Vagina (tissue), 2 donors: ENCODE measurements around the gene WDFY3. TPM values are rescaled to one million over a fixed set of nuclear protein-coding genes. Genes with fewer than 3 reads are reported as not detected.

Source experiments
- DNase-seq, 2 donors: peaks; one replicate each; pipeline ENCODE4 v3.0.0-alpha.2; 2017; ENCODE audit errors: extremely low spot score in 2 of 2
- H3K27ac ChIP-seq: fragments of 200-600 bp; sonication (generic); one replicate; pipeline ENCODE4 v1.5.1; 2019
- H3K27me3 ChIP-seq: fragments of 200-600 bp; sonication (generic); one replicate; pipeline ENCODE4 v1.5.1; 2019
- H3K36me3 ChIP-seq, 2 donors: fragments of 200-600 bp; sonication (generic); one replicate each; pipeline ENCODE4 v1.5.1; 2017 to 2019
- H3K4me1 ChIP-seq: fragments of 200-600 bp; sonication (generic); one replicate; pipeline ENCODE4 v1.5.1; 2019
- H3K4me3 ChIP-seq, 2 donors: fragments of 200-600 bp; sonication (generic); 1 replicate in 1 of 2; 2 replicates in 1 of 2; pipeline ENCODE4 v1.5.1; 2016 to 2019
- H3K9me3 ChIP-seq: fragments of 200-600 bp; sonication (generic); one replicate; pipeline ENCODE4 v1.5.1; 2019
- POLR2A ChIP-seq, 2 donors: fragments of 450-650 bp; IDR thresholded peaks; one replicate each; pipeline ENCODE4 v1.6.1; 2017; ENCODE audit warnings: antibody characterized with exemption in 2 of 2, mild to moderate bottlenecking in 2 of 2, moderate library complexity in 2 of 2
- POLR2AphosphoS5 ChIP-seq, 2 donors: sonication (generic); formaldehyde crosslinking; IDR thresholded peaks; one replicate each; pipeline ENCODE4 v1.9.0; 2017; ENCODE audit warnings: antibody characterized with exemption in 2 of 2, mild to moderate bottlenecking in 2 of 2, low read depth in 1 of 2; ENCODE audit not compliant: insufficient read depth in 1 of 2
- intact Hi-C: fragments of 100-400 bp; cut with DNase I; formaldehyde crosslinking; loops from one replicate; pipeline ENCODE4 v1.15.1; 2023
- total RNA-seq: library from RNA; depleted of rRNA; stranded (reverse); fragments of >200 nt; gene quantifications from one replicate; pipeline ENCODE4 v1.2.3, GENCODE V29; 2016
- TF ChIP-seq, protein P1 (sequence below), 3 experiments: fragments of 450-650 bp in 2 of 3; fragments of 200-600 bp in 1 of 3; sonication (generic) in 1 of 3; IDR thresholded peaks; one replicate each; pipeline ENCODE4 v1.5.1; 2017 to 2019; ENCODE audit warnings: antibody characterized with exemption in 3 of 3, mild to moderate bottlenecking in 2 of 3, moderate library complexity in 2 of 3

WDFY3 gene
- total RNA-seq, 1 donor from 2014 or later: 67.8 TPM

DNA sequence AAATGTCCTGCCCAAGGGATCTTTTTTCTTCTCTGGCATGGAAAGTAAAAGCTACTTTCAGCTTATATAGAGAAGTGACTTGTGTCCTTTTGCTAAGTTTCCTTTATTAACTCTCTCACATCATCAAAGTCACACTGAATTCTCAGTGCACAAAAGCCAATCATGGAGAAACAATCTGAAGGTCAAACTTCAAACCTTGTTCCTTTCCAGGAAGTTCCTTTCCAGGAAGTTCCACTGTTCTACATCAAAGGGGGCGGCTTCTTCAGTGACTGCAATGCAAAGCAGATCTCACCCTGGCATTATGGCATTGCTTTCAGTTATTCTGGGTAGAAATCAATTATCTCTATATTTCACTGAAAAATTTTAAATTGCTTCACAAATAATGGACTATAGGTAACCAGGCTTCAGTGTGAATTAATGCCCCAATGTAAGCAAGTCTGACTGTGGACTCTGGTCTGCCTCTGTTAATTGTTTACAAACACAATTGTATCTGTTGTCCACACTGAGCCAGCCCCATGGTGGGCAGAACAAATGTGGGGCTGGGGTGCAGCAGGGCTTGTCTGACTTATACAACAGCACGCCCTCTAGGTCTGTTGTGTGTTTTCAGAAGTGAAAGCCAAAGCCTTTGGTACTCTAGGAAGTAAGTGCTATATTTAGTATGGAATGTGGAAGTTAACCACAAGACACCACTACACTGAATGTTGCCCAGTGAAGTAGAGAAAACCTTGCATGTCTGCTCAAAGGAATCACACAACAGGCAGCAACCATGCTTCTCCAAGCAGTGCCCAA lies 284.8 kb downstream of the WDFY3 start:
- no peaks in the 10 kb centered on the region for H3K4me1 ChIP-seq
- no peak for DNase-seq
- TF ChIP-seq, protein P1, sequence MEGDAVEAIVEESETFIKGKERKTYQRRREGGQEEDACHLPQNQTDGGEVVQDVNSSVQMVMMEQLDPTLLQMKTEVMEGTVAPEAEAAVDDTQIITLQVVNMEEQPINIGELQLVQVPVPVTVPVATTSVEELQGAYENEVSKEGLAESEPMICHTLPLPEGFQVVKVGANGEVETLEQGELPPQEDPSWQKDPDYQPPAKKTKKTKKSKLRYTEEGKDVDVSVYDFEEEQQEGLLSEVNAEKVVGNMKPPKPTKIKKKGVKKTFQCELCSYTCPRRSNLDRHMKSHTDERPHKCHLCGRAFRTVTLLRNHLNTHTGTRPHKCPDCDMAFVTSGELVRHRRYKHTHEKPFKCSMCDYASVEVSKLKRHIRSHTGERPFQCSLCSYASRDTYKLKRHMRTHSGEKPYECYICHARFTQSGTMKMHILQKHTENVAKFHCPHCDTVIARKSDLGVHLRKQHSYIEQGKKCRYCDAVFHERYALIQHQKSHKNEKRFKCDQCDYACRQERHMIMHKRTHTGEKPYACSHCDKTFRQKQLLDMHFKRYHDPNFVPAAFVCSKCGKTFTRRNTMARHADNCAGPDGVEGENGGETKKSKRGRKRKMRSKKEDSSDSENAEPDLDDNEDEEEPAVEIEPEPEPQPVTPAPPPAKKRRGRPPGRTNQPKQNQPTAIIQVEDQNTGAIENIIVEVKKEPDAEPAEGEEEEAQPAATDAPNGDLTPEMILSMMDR (IDR thresholded peaks at IDR 0.05): no peak
- TF ChIP-seq POLR2A (IDR thresholded peaks at IDR 0.05): no peak
- no peak for TF ChIP-seq POLR2AphosphoS5 (IDR thresholded peaks at IDR 0.05; ENCODE audit: insufficient read depth in 1 of 2, low read depth in 1 of 2)
- no peak overlapping the region for H3K4me3 ChIP-seq
- H3K27me3 ChIP-seq: no peaks in the 10 kb centered on the region
- intact Hi-C loops: no loop called here
- peaks cover 0 to 61% of the 10 kb centered on the region in 2 donors for H3K36me3 ChIP-seq
- H3K27ac ChIP-seq: no peak overlapping the region
- H3K9me3 ChIP-seq: no peaks in the 10 kb centered on the region

DNA sequence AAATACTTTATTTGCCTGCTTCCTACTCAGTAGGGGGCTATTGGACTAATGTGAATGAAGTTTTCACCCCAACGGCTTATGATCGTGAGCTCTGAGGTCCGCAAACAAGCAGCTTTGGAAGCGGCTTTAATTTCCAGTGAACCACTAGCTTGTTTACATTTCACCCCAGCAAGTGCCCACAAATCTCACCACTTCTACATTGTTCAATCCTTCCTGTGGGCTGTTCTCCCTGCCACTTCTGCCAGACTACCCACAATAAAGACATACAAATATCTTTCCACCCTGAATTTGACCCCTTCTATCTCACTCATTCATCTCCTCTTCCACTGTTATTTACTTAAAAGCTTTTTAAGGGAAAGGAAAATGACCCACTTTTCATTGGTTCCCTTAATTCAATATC lies 285.5 kb downstream of the WDFY3 start:
- DNase-seq: no peak
- TF ChIP-seq POLR2AphosphoS5 (IDR thresholded peaks at IDR 0.05; ENCODE audit: insufficient read depth in 1 of 2, low read depth in 1 of 2) (no peak), POLR2A (IDR thresholded peaks at IDR 0.05) (no peak)
- TF ChIP-seq, protein P1 (IDR thresholded peaks at IDR 0.05): no peak
- intact Hi-C loops: no loop called here
- H3K27me3 ChIP-seq: no peaks in the 10 kb centered on the region
- H3K27ac ChIP-seq: no peak overlapping the region
- H3K4me3 ChIP-seq: no peak overlapping the region
- H3K4me1 ChIP-seq: no peaks in the 10 kb centered on the region
- H3K9me3 ChIP-seq: no peaks in the 10 kb centered on the region
- peaks cover 0 to 57% of the 10 kb centered on the region in 2 donors for H3K36me3 ChIP-seq

DNA sequence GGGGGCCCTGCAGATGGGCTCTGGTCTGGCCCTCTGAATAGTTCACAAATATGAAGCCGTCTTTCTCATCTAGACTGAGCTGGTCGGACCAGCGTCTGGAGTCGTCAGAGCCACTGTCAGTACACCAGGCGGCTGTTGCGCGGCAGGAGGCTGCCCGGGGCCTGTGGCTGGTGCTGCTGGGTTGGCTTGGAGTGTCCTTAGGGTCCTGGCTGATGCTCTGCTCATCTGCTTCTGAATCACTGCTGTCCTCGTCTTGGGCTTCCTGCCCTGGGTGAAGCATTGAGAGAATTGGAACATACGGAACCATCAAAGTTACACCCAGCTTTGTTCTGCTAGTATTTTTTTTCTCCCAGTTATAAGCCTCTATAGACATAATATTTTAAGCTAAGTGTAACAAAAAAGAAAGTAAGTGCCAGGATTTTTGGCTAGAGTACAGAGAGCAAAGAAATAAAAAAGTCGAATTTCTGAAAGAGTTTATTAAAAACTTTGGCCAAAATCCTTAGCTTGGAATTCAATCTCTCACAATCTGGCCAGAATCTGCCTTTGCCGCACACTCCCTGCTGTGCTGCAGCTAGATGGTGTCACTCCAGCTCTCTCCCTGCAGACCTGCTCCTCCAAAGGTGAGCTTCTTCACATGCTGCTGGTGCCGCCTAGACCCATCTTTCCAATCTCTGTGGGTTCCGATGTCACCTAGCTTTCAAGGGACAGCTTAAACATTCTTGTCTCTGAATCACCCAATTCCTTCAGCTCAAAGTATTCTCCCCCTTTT lies 287.3 kb downstream of the WDFY3 start:
- Histone ChIP-seq H3K27me3 (no peaks in the 10 kb centered on the region), H3K36me3 (peaks cover 0 to 66% of the 10 kb centered on the region in 2 donors), H3K4me3 (no peak overlapping the region), H3K4me1 (no peaks in the 10 kb centered on the region), H3K9me3 (no peaks in the 10 kb centered on the region), H3K27ac (peak overlapping the region; percentile 37)
- TF ChIP-seq POLR2AphosphoS5 (IDR thresholded peaks at IDR 0.05; ENCODE audit: insufficient read depth in 1 of 2, low read depth in 1 of 2) (no peak), POLR2A (IDR thresholded peaks at IDR 0.05) (no peak)
- TF ChIP-seq, protein P1 (IDR thresholded peaks at IDR 0.05): no peak
- no peak for DNase-seq
- intact Hi-C loops: no loop called here

DNA sequence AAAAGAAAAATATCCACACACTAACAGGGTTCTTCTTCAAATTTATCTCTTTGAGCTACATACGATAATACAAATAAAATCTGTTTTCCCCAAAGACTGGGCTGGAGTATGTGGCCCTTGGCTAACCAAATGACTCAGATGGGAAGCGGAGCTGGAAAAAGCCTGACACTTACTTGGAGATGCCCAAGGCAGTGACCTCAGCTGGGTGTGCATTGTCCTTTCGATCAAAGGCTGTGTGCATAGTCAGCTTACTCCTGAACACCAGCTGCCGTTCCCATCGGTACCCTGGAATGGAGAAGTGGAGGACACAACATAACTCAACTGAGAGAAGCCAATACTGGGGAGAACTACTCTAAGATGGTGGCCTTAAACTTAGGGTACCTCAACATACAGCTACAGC lies 288.5 kb downstream of the WDFY3 start:
- H3K9me3 ChIP-seq: no peaks in the 10 kb centered on the region
- no peak overlapping the region for H3K4me3 ChIP-seq
- no peak overlapping the region for H3K27ac ChIP-seq
- no peaks in the 10 kb centered on the region for H3K4me1 ChIP-seq
- DNase-seq: no peak
- TF ChIP-seq POLR2AphosphoS5 (IDR thresholded peaks at IDR 0.05; ENCODE audit: insufficient read depth in 1 of 2, low read depth in 1 of 2) (no peak), POLR2A (IDR thresholded peaks at IDR 0.05) (no peak)
- TF ChIP-seq, protein P1 (IDR thresholded peaks at IDR 0.05): no peak
- intact Hi-C loops: no loop called here
- H3K27me3 ChIP-seq: no peaks in the 10 kb centered on the region
- peaks cover 0 to 58% of the 10 kb centered on the region in 2 donors for H3K36me3 ChIP-seq
